Natural killer cell treated with Interleukin-12 subunit alpha and Interleukin-12 subunit beta and Interleukin-15 and Interleukin-18, amount 100 ng/mL, for 72 hours (primary cell): ENCODE data around the gene CDC42BPA. TPM values are rescaled to one million over a fixed set of nuclear protein-coding genes. Genes with fewer than 3 reads are reported as not detected.

Experiments
- ATAC-seq, 2 donors: fragments of 150-1000 bp; cut with Tn5 transposase in 1 of 2; sonication (Bioruptor Pico), chemical (Tn5 transposase) in 1 of 2; 2 replicates each; pipeline ENCODE4 v1.10.0; 2021
- DNase-seq: peaks from one replicate; pipeline ENCODE4 v3.0.0; 2022; ENCODE audit warnings: low spot score
- H3K27ac Mint-ChIP-seq, 2 donors: 1 replicate in 1 of 2; 2 replicates in 1 of 2; pipeline ENCODE4 v1.8.0; 2022; ENCODE audit warnings: mixed read lengths in 2 of 2, mild to moderate bottlenecking in 1 of 2, moderate library complexity in 1 of 2
- H3K27me3 Mint-ChIP-seq, 2 donors: 1 replicate in 1 of 2; 2 replicates in 1 of 2; pipeline ENCODE4 v1.8.0; 2022; ENCODE audit warnings: mixed read lengths in 2 of 2
- H3K36me3 Mint-ChIP-seq: one replicate; pipeline ENCODE4 v1.8.0; 2022; ENCODE audit warnings: mixed read lengths
- H3K4me1 Mint-ChIP-seq, 2 donors: 1 replicate in 1 of 2; 2 replicates in 1 of 2; pipeline ENCODE4 v1.8.0; 2022; ENCODE audit warnings: low read depth in 2 of 2, mixed read lengths in 2 of 2, mild to moderate bottlenecking in 1 of 2
- H3K4me3 Mint-ChIP-seq: one replicate; pipeline ENCODE4 v1.8.0; 2022; ENCODE audit warnings: mixed read lengths
- H3K9me3 Mint-ChIP-seq: 2 replicates; pipeline ENCODE4 v1.8.0; 2022; ENCODE audit warnings: mixed read lengths
- total RNA-seq, 2 donors: library from RNA; stranded (reverse); gene quantifications; one replicate each; pipeline ENCODE4 v1.2.3, GENCODE V29; 2022

The CDC42BPA gene
- total RNA-seq, 2 donors from 2014 or later, result 0.64 to 2.8 TPM

DNA sequence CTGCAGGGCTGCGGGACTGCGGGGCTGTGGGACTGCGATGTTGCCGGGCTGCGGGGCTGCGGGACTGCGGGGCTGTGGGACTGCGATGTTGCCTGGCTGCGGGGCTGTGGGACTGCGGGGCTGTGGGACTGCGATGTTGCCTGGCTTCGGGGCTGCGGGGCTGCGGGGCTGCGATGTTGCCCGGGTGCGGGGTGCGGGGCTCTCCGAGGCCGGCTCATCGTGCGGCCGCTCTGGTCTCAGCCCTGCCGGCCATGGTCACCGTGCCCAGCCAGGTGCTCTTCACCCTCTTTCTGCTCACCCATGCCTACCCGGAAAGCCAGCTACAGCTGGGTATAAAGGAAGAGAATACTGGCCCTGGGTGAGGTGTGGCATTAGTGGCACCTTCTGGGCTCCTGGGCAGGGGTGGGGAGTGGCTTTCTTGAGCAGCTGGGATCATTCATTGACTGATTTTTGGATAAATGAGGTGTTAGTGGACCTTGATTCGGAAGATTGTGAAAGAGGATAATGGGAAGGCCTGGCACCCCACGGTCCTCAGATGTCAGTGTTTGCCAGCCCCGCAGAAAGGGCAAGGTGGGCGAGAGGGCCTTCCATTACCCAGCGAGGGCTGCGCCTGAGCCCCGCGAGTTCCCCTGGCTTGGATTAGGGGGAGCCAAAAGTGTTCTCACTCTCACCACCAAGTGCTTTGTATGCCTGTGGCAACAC is 341.9 kb downstream of the CDC42BPA start:
- Mint-ChIP-seq H3K36me3 (peaks cover 9% of the 10 kb centered on the region), H3K4me3 (no peak overlapping the region), H3K27ac (no peak overlapping the region), H3K9me3 (peaks cover 6% of the 10 kb centered on the region), H3K27me3 (no peaks in the 10 kb centered on the region), H3K4me1 (peaks cover 6 to 8% of the 10 kb centered on the region in 2 donors)
- no peak for DNase-seq
- ATAC-seq, result no peak

DNA sequence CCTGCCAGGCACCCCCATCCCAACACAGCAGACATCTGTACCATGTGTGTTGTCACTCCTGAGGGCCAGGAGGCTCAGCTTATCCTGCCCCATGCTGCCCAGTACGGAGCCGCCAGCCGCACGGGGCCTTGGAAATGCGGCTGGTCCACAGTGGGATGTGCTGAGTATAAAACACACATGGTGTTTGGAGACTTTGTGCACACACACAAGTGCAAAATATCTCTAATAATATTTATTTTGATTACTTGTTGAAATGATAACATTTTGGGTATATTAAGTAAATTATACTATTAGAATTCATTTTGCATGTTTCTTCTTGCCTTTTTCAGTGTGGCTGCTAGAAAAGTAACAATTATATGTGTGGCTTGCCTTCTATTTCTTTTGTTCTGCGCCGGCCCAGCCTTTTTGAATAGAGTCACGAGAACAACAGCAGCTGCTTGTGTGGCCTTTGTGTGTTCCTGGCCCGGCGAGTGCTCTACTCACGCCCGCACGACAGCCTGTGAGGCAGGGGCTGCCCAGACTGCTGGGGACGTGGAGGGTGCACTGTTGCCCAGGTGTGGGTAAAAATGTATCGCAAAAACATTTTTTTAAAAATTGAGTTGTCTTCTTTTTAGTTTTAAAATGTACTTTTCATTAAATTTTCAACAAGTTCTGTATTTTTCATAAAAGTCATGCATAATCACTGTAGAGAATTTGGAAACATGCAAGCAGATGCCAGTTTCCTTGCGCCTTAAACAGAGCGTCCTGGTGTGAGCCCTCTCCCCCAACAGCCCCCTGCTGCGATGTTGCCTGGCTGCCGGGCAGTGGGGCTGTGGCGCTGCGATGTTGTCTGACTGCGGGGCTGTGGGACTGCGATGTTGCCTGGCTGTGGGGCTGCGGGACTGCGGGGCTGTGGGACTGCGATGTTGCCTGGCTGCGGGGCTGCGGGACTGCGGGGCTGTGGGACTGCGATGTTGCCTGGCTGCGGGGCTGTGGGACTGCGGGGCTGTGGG is 342.7 kb downstream of the CDC42BPA start:
- peaks cover 6 to 8% of the 10 kb centered on the region in 2 donors for H3K4me1 Mint-ChIP-seq
- no peak overlapping the region for H3K27ac Mint-ChIP-seq
- ATAC-seq (no peak), DNase-seq (no peak)
- H3K4me3 Mint-ChIP-seq, result no peak overlapping the region
- peaks cover 9% of the 10 kb centered on the region for H3K36me3 Mint-ChIP-seq
- peaks cover 6% of the 10 kb centered on the region for H3K9me3 Mint-ChIP-seq
- no peaks in the 10 kb centered on the region for H3K27me3 Mint-ChIP-seq

DNA sequence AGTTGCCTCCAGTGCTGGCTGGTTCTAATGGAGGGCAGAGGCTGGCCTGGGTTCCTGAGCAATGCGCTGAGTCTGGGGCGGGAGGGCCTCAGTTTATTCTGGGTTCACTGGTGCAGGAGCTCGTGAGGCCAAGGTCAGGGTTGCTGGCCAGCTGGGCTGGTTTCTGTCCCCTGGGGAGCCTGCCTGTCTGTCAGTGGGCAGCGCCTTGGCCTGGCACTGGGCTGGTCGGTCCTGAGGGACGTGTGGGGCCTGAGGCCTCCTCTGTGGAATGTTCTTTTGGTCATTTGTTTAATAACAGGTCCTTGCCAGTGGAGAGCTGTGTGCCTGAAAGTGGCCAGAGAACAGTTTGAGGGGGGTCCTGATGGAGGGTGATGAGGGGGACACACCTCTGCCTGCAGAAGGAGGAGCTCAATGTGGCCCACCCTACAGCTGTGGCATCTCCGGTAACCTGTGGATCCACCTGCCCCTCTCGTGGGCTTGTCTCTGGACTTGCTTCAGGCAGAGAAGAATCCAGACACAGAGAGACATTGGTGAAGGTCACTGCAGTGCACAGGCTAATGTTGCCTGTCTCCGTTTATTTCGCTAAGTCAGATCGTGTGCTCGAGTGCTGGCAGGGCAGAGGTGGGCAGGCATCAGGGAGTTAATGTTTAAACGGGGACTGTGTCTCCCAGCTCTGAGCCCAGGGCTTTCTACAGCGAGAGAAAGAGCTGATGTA is 343.6 kb downstream of the CDC42BPA start:
- Mint-ChIP-seq H3K36me3 (peaks cover 9% of the 10 kb centered on the region), H3K9me3 (peaks cover 6% of the 10 kb centered on the region), H3K27ac (peak overlapping the region in 1 of 2 donors; percentile 54), H3K27me3 (no peaks in the 10 kb centered on the region), H3K4me1 (peaks cover 6 to 8% of the 10 kb centered on the region in 2 donors), H3K4me3 (no peak overlapping the region)
- peak; percentile 37 for ATAC-seq
- no peak for DNase-seq

DNA sequence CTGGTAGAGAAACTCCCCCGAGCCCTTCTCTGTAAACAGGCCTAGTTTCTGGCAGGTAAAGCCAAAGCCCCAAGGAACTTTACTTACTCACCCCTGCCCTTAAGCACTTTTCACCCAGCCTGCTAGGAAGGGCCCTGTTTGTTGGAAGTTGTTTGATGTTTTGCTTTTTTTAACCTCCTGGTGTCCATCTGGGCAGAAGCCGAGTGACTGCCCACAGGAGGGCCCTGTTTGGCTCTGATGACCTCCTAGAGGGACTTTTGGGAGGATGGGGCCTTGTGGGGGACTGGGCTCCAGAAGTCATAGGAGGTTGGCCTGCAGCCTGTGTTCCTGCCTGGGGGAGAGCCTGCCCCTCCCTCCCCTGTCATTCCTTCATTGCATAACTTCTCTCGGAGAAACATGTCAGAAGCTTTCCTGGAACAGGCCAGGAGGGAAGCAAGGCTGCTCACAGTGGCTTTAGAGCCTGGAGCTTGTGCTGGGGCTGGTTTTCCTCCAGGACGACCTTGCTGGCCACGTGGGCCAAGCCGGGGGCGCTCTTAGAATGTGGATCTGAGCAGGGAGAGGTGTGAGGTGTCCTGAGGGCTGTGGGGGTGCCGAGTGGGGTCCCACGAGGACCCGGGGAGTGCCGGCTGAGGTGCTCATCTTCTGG is 344.3 kb downstream of the CDC42BPA start:
- H3K4me3 Mint-ChIP-seq, result no peak overlapping the region
- peaks cover 9% of the 10 kb centered on the region for H3K36me3 Mint-ChIP-seq
- DNase-seq (no peak), ATAC-seq (no peak)
- H3K9me3 Mint-ChIP-seq, result peaks cover 6% of the 10 kb centered on the region
- peaks cover 6 to 8% of the 10 kb centered on the region in 2 donors for H3K4me1 Mint-ChIP-seq
- peak overlapping the region in 1 of 2 donors; percentile 54 for H3K27ac Mint-ChIP-seq
- no peaks in the 10 kb centered on the region for H3K27me3 Mint-ChIP-seq

DNA sequence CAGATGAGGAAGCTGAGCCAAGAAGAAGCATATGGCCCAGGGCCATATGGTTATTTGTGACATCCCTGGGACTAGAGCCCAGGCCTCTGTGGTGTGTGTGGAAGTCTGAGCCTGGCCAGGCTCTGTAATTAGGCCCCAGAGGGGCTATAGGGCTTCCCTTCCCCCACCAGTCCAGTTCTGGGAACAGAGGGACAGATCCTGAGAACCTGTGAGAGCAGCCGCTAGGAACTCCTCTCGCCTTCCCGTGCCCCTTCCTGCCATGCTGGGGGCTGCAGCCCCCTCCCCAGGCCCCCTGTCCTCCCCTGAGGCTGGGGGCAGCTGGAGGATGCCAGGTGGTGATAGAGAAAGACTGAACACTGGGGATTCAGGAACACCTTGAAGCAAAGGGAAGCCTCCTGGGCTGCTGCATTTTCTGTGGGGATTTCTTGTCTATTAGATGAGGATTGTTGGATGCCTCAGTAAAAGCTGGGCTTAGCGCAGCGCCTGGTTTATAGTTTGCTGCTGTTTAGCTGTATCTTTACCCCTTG is 344.9 kb downstream of the CDC42BPA start:
- Mint-ChIP-seq H3K36me3 (peaks cover 9% of the 10 kb centered on the region), H3K9me3 (peaks cover 6% of the 10 kb centered on the region), H3K27ac (no peak overlapping the region), H3K4me1 (peaks cover 6 to 8% of the 10 kb centered on the region in 2 donors), H3K4me3 (no peak overlapping the region), H3K27me3 (no peaks in the 10 kb centered on the region)
- DNase-seq, result no peak
- ATAC-seq, result no peak

DNA sequence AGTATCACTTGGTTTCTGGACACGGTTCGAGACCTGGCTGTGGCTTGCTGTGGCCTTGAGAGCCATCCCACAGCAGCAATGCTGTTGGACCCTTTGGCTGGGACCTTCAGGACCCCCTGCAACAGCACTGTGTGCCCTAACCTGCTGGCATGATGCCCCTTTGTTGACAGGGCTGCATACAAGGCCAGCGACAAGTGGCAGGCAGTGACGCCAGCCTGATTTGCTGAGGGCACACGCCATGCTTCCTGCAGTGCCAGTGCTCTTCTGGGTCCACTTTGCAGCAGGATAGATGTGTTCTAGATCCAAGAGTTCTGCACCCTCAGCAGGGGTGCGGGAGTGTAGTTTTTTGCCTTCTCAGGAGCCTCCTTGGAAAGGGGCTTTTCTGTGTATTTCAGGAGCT is 345.4 kb downstream of the CDC42BPA start:
- Mint-ChIP-seq H3K4me3 (no peak overlapping the region), H3K36me3 (peaks cover 9% of the 10 kb centered on the region), H3K4me1 (peaks cover 6 to 8% of the 10 kb centered on the region in 2 donors), H3K27ac (no peak overlapping the region), H3K27me3 (no peaks in the 10 kb centered on the region), H3K9me3 (peaks cover 6% of the 10 kb centered on the region)
- DNase-seq (no peak), ATAC-seq (no peak)

DNA sequence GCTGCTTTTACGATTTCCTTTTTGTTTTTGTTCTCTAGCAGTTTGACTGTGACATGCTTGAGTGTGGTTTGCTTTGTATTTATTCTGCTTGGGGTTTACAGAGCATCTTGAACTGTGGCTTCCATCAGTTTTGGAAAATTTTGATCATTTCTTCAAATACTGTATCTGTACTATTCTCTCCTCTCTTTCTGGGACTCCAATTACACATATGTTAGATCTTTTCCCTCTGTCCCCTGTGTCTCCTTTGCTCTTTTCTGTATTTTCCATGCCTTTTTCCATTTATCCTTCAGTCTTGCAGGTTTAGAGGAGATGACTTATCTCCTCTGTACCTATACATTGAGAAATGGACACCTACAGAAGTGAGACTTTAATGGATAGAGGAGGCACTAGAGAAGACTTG is 346.5 kb downstream of the CDC42BPA start:
- Mint-ChIP-seq H3K27me3 (no peaks in the 10 kb centered on the region), H3K27ac (no peak overlapping the region), H3K36me3 (peaks cover 9% of the 10 kb centered on the region), H3K9me3 (peaks cover 6% of the 10 kb centered on the region), H3K4me3 (no peak overlapping the region), H3K4me1 (peaks cover 6 to 12% of the 10 kb centered on the region in 2 donors)
- no peak for ATAC-seq
- no peak for DNase-seq

DNA sequence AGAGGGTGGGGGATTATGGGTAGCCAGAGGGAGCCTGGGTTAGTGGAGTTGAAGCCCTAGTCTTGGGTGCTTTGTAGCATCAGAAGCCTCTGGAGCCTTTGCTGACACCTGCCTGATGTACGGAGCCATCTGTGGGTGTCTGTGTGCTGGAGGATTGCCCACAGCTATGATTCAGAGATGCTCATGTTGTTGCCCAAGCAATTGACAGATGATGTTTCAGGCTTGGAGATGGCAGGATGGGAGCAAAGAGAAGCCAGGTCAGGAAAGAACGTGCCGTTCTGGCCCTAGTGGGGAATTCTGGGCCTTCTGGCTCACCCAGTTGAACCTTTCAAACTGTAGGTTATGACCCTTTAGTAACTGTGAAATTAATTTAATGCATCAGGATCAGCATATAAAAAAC is 350.6 kb downstream of the CDC42BPA start:
- Mint-ChIP-seq H3K9me3 (peaks cover 6% of the 10 kb centered on the region), H3K27ac (no peak overlapping the region), H3K4me3 (no peak overlapping the region), H3K4me1 (peaks cover 6 to 9% of the 10 kb centered on the region in 2 donors), H3K27me3 (no peaks in the 10 kb centered on the region), H3K36me3 (peaks cover 9% of the 10 kb centered on the region)
- DNase-seq (no peak), ATAC-seq (no peak)

DNA sequence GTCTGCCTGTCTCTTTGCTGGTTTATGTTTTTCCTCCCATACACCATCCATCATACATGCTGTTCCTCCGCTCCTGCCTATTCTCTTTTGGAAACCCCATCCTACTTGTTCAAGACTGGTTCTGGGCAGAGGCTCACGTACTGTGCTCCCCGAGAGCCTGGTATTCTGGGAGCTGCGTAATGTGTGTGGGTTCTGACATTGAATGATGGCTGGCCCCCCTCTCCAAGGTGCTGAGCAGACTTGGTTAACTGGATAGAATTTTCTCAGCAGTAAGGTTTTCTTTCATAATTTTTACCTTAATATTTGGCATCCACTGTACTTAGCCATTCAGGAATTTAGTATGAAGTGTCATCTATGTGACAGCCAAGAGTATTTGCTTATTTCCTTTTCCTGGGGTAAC is 351.6 kb downstream of the CDC42BPA start:
- DNase-seq (peak; percentile 26), ATAC-seq (no peak)
- H3K9me3 Mint-ChIP-seq, result peaks cover 2% of the 10 kb centered on the region
- peaks cover 3% of the 10 kb centered on the region for H3K36me3 Mint-ChIP-seq
- no peak overlapping the region for H3K4me3 Mint-ChIP-seq
- no peaks in the 10 kb centered on the region for H3K27me3 Mint-ChIP-seq
- peaks cover 1 to 5% of the 10 kb centered on the region in 2 donors for H3K4me1 Mint-ChIP-seq
- no peak overlapping the region for H3K27ac Mint-ChIP-seq

DNA sequence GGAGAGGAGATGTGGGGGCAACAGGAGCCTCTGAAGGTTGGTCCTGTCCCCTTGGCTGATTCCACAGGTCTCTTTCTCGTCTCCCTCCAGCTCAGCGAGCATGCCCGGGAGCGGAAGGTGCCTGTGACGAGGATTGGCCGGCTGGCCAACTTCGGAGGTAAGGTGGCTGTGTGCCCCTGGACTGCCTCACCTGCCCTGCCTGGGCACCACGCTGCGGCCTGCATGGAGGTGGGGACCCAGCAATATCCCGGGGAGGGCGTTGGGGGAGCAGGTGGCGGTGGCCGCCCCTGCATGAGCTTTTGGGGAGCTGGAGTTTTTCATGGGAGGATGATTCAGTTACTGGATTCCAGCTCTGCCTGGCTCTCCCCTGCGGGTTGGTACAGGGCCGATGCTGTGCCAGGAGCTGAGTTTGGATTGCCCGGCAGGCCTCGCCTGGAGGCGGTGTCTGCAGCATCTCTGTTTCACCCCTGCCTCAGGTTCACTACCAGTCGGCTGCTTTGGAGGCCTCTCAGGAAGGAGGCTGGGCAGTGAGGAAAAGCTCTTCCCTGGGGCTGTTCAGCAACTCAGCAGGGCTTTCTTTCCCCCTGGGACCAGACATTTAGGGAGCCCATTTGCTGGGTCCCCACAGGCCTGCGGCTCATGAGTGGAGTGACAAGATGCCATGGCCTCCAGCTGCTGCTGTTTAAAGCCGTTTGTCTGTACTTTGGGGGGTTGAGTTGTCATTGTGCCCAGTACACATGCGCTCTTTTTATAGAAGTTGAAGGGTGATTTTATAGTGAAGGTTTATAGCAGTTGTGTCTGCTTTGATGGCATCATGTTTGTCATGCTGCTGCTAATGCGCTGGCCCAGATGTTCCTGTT is 352.5 kb downstream of the CDC42BPA start:
- H3K27me3 Mint-ChIP-seq, result no peaks in the 10 kb centered on the region
- DNase-seq (peak; percentile 10), ATAC-seq (no peak)
- H3K27ac Mint-ChIP-seq, result no peak overlapping the region
- H3K36me3 Mint-ChIP-seq, result no peaks in the 10 kb centered on the region
- no peaks in the 10 kb centered on the region for H3K9me3 Mint-ChIP-seq
- H3K4me3 Mint-ChIP-seq, result no peak overlapping the region
- H3K4me1 Mint-ChIP-seq, result peaks cover 0 to 4% of the 10 kb centered on the region in 2 donors

DNA sequence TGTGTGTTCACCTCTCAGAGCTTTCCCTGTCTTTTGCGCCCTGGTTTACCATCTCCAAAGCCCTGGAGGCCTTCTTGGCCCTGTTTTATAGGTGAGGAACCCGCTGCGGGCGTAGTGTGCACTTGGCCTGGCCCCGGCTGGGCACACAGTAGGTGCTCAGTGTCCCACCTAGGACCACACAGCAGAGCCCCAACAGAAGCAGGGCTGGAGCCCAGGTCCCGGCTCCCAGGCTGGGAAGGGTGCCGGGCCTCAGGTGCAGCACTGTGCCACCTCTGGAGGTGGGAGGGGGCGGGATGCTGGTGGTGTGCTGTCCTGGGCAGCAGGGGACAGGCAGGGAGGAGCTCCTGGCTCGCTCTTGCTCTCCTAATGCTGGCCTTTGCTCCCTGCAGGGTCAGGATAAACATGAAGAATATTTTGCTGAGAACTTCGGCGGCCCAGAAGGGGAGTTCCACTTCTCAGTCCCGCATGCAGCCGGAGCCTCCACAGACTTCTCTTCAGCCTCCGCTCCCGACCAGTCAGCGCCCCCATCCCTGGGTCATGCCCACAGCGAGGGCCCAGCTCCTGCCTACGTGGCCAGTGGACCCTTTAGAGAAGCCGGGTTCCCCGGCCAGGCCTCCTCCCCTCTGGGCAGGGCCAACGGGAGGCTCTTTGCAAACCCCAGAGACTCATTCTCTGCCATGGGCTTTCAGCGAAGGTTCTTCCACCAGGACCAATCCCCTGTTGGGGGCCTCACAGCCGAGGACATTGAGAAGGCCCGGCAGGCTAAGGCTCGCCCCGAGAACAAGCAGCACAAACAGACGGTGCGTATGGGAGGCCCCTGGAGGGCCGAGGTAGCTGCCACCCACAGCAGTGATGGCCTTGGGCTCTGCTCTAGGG is 353.4 kb downstream of the CDC42BPA start:
- H3K36me3 Mint-ChIP-seq, result no peaks in the 10 kb centered on the region
- no peak overlapping the region for H3K27ac Mint-ChIP-seq
- ATAC-seq (no peak), DNase-seq (peak; percentile 54)
- no peaks in the 10 kb centered on the region for H3K27me3 Mint-ChIP-seq
- H3K9me3 Mint-ChIP-seq, result no peaks in the 10 kb centered on the region
- H3K4me1 Mint-ChIP-seq, result peaks cover 0 to 4% of the 10 kb centered on the region in 2 donors
- no peak overlapping the region for H3K4me3 Mint-ChIP-seq

DNA sequence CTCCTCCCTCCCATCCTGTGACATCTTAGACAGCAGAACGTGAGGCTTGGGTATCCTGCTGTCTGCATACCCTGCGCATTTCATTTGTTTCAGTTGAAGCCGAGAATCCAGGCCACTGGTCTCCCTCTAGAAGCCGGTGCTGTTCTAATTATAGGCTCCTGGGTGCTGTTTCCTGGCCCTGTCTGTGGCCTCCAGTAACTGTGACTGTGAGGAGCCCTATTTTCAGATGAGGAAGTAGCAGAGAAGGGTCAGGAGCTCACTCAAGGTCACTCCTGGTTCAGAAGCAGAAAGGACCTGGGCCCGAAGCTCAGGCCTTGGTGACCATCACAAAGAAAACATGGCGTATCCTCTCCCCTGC is 354.2 kb downstream of the CDC42BPA start:
- ATAC-seq (no peak), DNase-seq (peak; percentile 22)
- no peak overlapping the region for H3K4me3 Mint-ChIP-seq
- H3K27ac Mint-ChIP-seq, result peak overlapping the region in 1 of 2 donors; percentile 32
- peaks cover 6 to 12% of the 10 kb centered on the region in 2 donors for H3K4me1 Mint-ChIP-seq
- H3K9me3 Mint-ChIP-seq, result no peaks in the 10 kb centered on the region
- no peaks in the 10 kb centered on the region for H3K27me3 Mint-ChIP-seq
- no peaks in the 10 kb centered on the region for H3K36me3 Mint-ChIP-seq
